ENCODE measurements around the gene RASSF3.

GRCh38 chr12:64744422-64745258 lies 134.3 kb downstream of the RASSF3 start:
- TF ChIP-seq CTCF (IDR thresholded peaks at IDR 0.05) (no peak), POLR2A (IDR thresholded peaks at IDR 0.05) (no peak)
